ENCODE data around the gene HNF1A. TPM values are rescaled to one million over a fixed set of nuclear protein-coding genes. Genes with fewer than 3 reads are reported as not detected.

Gene HNF1A
- total and polyA plus RNA-seq, 2 donors (not counting 3 experiments of a cell fraction or from before 2014, with no cell fraction given), result not detected

DNA sequence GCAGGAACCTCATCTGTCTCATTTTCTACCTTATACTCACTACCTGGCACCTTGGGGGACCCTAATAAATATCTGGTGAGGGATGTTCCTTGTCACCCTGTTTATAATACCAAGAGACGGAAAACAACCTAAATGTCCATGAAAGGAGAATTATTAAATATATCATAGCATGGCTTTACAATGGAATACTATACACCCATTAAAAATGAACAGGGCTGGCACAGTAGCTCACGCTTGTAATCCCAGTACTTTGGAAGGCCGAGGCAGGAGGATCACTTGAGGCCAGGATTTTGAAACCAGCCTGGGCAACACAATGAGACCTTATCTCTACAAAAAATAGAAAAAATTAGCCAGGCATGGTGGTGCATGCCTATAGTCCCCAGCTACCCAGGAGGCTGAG lies 39.8 kb upstream of the HNF1A start:
- Histone ChIP-seq H4K20me1 (replicated peaks; ENCODE audit: control insufficient read depth, extremely low read depth, insufficient read depth, low read length) (no peaks in the 10 kb centered on the region), H3K27me3 (ENCODE audit: control insufficient read depth in 2 of 2, insufficient read depth in 2 of 2, low read length in 2 of 2) (peaks cover 0 to 7% of the 10 kb centered on the region in 2 experiments), H3K9me3 (replicated peaks; ENCODE audit: control insufficient read depth, insufficient read depth, low read length) (no peaks in the 10 kb centered on the region), H3K9me1 (replicated peaks; ENCODE audit: control insufficient read depth, extremely low read depth, insufficient read depth, low read length) (no peaks in the 10 kb centered on the region), H3K4me2 (ENCODE audit: insufficient read depth, low read length) (no peak overlapping the region), H3K4me3 (replicated peaks in 1 of 3; ENCODE audit: insufficient read depth in 1 of 3, low read depth in 1 of 3, low read length in 3 of 3) (no peak overlapping the region), H2AFZ (ENCODE audit: low read depth, low read length) (no peak overlapping the region), H3K79me2 (ENCODE audit: control insufficient read depth, insufficient read depth, low read length) (no peaks in the 10 kb centered on the region), H3K4me1 (ENCODE audit: control insufficient read depth, extremely low read depth, insufficient read depth, low read length) (no peaks in the 10 kb centered on the region), H3K27ac (ENCODE audit: insufficient read depth, low read depth, low read length) (no peak overlapping the region), H3K36me3 (ENCODE audit: control insufficient read depth in 2 of 2, extremely low read depth in 1 of 2, insufficient read depth in 2 of 2, low read length in 2 of 2) (no peaks in the 10 kb centered on the region), H3K9ac (replicated peaks; ENCODE audit: extremely low read depth, insufficient read depth, low read length) (no peak overlapping the region)
- ChIA-PET POLR2A (no interaction called here), CTCF (interaction anchor here (1.6 to 2.9 kb wide), 2 partner anchors 33 to 289 kb away, joined by 3 to 12 read pairs; no protein-coding TSS in a partner anchor)
- no TSS peak for BruUV-seq (replicated peaks)
- DNase-seq (ENCODE audit: low read depth, low spot score), result no peak
- intact Hi-C loops (cut with micrococcal nuclease), result no loop called here
- FAIRE-seq, result no peak
- dilution Hi-C loops (cut with MboI; ENCODE audit: extremely low pct_ligation_motif_present, low sequenced_read_pairs), result no loop called here
- no peak for TF ChIP-seq POLR2A (IDR thresholded peaks at IDR 0.05; ENCODE audit: low read depth, low read length)
- TF ChIP-seq, protein P1, sequence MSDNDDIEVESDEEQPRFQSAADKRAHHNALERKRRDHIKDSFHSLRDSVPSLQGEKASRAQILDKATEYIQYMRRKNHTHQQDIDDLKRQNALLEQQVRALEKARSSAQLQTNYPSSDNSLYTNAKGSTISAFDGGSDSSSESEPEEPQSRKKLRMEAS (IDR thresholded peaks at IDR 0.05; ENCODE audit: insufficient read depth, insufficient read length), result no peak
- TF ChIP-seq, protein P2, sequence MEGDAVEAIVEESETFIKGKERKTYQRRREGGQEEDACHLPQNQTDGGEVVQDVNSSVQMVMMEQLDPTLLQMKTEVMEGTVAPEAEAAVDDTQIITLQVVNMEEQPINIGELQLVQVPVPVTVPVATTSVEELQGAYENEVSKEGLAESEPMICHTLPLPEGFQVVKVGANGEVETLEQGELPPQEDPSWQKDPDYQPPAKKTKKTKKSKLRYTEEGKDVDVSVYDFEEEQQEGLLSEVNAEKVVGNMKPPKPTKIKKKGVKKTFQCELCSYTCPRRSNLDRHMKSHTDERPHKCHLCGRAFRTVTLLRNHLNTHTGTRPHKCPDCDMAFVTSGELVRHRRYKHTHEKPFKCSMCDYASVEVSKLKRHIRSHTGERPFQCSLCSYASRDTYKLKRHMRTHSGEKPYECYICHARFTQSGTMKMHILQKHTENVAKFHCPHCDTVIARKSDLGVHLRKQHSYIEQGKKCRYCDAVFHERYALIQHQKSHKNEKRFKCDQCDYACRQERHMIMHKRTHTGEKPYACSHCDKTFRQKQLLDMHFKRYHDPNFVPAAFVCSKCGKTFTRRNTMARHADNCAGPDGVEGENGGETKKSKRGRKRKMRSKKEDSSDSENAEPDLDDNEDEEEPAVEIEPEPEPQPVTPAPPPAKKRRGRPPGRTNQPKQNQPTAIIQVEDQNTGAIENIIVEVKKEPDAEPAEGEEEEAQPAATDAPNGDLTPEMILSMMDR (IDR thresholded peaks at IDR 0.05; ENCODE audit: extremely low read depth in 1 of 2, insufficient read depth in 1 of 2, low read depth in 1 of 2, low read length in 2 of 2), result no peak

DNA sequence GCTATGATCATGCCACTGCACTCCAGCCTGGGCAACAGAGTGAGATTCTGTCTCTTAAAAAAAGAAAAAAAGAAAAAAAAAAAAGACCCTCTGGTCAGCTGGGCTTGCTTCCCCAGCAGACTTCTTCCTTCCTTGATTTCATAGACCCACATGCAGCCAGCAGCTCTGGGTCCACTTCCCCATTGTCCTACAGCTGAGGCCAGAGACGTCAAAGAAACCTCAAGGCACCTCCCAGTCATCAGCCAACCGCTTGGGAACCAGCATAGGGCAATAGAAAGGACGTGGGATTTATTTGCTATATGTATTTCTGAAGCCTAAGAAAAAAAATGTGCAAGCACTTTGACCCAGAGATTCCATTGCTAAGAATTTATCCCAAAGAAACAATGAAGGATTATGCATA lies 38.8 kb upstream of the HNF1A start:
- FAIRE-seq (no peak), DNase-seq (ENCODE audit: low read depth, low spot score) (no peak)
- no peaks in the 10 kb centered on the region for H4K20me1 ChIP-seq (replicated peaks; ENCODE audit: control insufficient read depth, extremely low read depth, insufficient read depth, low read length)
- H3K4me1 ChIP-seq (ENCODE audit: control insufficient read depth, extremely low read depth, insufficient read depth, low read length), result no peaks in the 10 kb centered on the region
- intact Hi-C loops (cut with micrococcal nuclease), result no loop called here
- POLR2A ChIA-PET, result no interaction called here
- dilution Hi-C loops (cut with MboI; ENCODE audit: extremely low pct_ligation_motif_present, low sequenced_read_pairs), result no loop called here
- no peak overlapping the region for H2AFZ ChIP-seq (ENCODE audit: low read depth, low read length)
- no peaks in the 10 kb centered on the region for H3K9me3 ChIP-seq (replicated peaks; ENCODE audit: control insufficient read depth, insufficient read depth, low read length)
- no peak overlapping the region for H3K27ac ChIP-seq (ENCODE audit: insufficient read depth, low read depth, low read length)
- no peaks in the 10 kb centered on the region for H3K9me1 ChIP-seq (replicated peaks; ENCODE audit: control insufficient read depth, extremely low read depth, insufficient read depth, low read length)
- no peak overlapping the region for H3K9ac ChIP-seq (replicated peaks; ENCODE audit: extremely low read depth, insufficient read depth, low read length)
- no TSS peak for BruUV-seq (replicated peaks)
- CTCF ChIA-PET, result interaction anchor here (0.7 to 2.9 kb wide), 4 partner anchors 21 to 1008 kb away, joined by 3 to 12 read pairs (median 3); no protein-coding TSS in a partner anchor
- no peak overlapping the region for H3K4me2 ChIP-seq (ENCODE audit: insufficient read depth, low read length)
- H3K27me3 ChIP-seq (ENCODE audit: control insufficient read depth in 2 of 2, insufficient read depth in 2 of 2, low read length in 2 of 2), result peaks cover 0 to 7% of the 10 kb centered on the region in 2 experiments
- H3K4me3 ChIP-seq (replicated peaks in 1 of 3; ENCODE audit: insufficient read depth in 1 of 3, low read depth in 1 of 3, low read length in 3 of 3), result no peak overlapping the region
- TF ChIP-seq JUN (IDR thresholded peaks at IDR 0.05; ENCODE audit: borderline replicate concordance, insufficient read depth, insufficient read length, low read depth) (no peak), GATA2 (IDR thresholded peaks at IDR 0.05; ENCODE audit: insufficient read depth, insufficient read length, low read depth, low read length) (no peak), MYC (IDR thresholded peaks at IDR 0.05; ENCODE audit: low read depth, low read length) (no peak)
- TF ChIP-seq, protein P1 (IDR thresholded peaks at IDR 0.05; ENCODE audit: insufficient read depth, insufficient read length), result no peak
- H3K36me3 ChIP-seq (ENCODE audit: control insufficient read depth in 2 of 2, extremely low read depth in 1 of 2, insufficient read depth in 2 of 2, low read length in 2 of 2), result no peaks in the 10 kb centered on the region
- H3K79me2 ChIP-seq (ENCODE audit: control insufficient read depth, insufficient read depth, low read length), result no peaks in the 10 kb centered on the region

All from endothelial cell of umbilical vein (primary cell).